ENCODE measurements around the gene VPS33B.
"Not testable (repeated sequence)": the region's sequence is repeated elsewhere in the genome, so short reads cannot be mapped to it uniquely, and the experiment has no call there.

Gene VPS33B

GRCh38 chr15:91027677-91028076 is 5.3 kb upstream of the VPS33B start:
- DNase-seq, result no peak

- no peak for DNase-seq
Observed at GRCh38 chr15:91023720-91024119, 1.3 kb upstream of the VPS33B start.

GRCh38 chr15:91022832-91023129 is 387 bp upstream of the VPS33B start:
- no peak for DNase-seq

GRCh38 chr15:91021516-91022074 is 799 bp downstream of the VPS33B start:
- no peak for DNase-seq

- no peak for DNase-seq
Observed at GRCh38 chr15:91018158-91018557, 4.2 kb downstream of the VPS33B start.

GRCh38 chr15:91017716-91018115 is 4.7 kb downstream of the VPS33B start:
- DNase-seq, result no peak

GRCh38 chr15:91013701-91014100 is 8.7 kb downstream of the VPS33B start:
- DNase-seq, result not testable (repeated sequence)

GRCh38 chr15:91007266-91007665 is 15.1 kb downstream of the VPS33B start:
- no peak for DNase-seq

GRCh38 chr15:91001209-91001608 is 21.2 kb downstream of the VPS33B start:
- DNase-seq, result no peak

- DNase-seq, result no peak
Observed at GRCh38 chr15:90998737-90999136, 23.7 kb downstream of the VPS33B start.

- DNase-seq, result peak; percentile 97 to 98
Observed at GRCh38 chr15:90994417-90995311, 27.7 kb downstream of the VPS33B start, which contains the start of gene PRC1. Gene PRC1, minus strand, starts transcription at chr15:90994535. Its CDS starts 118 bp downstream, at chr15:90994417.

GRCh38 chr15:90994059-90994416 is 28.4 kb downstream of the VPS33B start:
- DNase-seq, result no peak

GRCh38 chr15:90991587-90992285 is 30.7 kb downstream of the VPS33B start:
- DNase-seq, result no peak

GRCh38 chr15:90990446-90990845 is 31.9 kb downstream of the VPS33B start:
- DNase-seq, result no peak

GRCh38 chr15:90989040-90989768 is 33.2 kb downstream of the VPS33B start:
- DNase-seq, result no peak

GRCh38 chr15:90988296-90988695 is 34.1 kb downstream of the VPS33B start:
- DNase-seq, result no peak

- no peak for DNase-seq
Observed at GRCh38 chr15:90987561-90988141, 34.7 kb downstream of the VPS33B start.

- no peak for DNase-seq
Observed at GRCh38 chr15:90986790-90987507, 35.4 kb downstream of the VPS33B start.

- no peak for DNase-seq
Observed at GRCh38 chr15:90982135-90982534, 40.3 kb downstream of the VPS33B start.

- no peak for DNase-seq
Observed at GRCh38 chr15:90981681-90982080, 40.7 kb downstream of the VPS33B start.

GRCh38 chr15:90979582-90979981 is 42.8 kb downstream of the VPS33B start:
- DNase-seq, result no peak

GRCh38 chr15:90974216-90974615 is 48.2 kb downstream of the VPS33B start:
- no peak for DNase-seq
